ENCODE results near the gene EIF4E.

- TF ChIP-seq CTCF (IDR thresholded peaks at IDR 0.05; ENCODE audit: insufficient read depth, low read length), result no peak
- TF ChIP-seq GABPA (IDR thresholded peaks at IDR 0.05; ENCODE audit: low read depth), result no peak
- TF ChIP-seq POLR2AphosphoS5 (IDR thresholded peaks at IDR 0.05; ENCODE audit: low read depth), result no peak
Observed at GRCh38 chr4:98976716-98977115, 47.8 kb upstream of the EIF4E start.

Data from HL-60 (cell line).